HG02571 (cell line): Measurements from ENCODE around the gene GPBP1.
"Not testable (repeated sequence)": the region's sequence is repeated elsewhere in the genome, so short reads cannot be mapped to it uniquely, and the experiment has no call there.

ENCODE experiments used
- ATAC-seq: cut with Tn5 transposase; IDR thresholded peaks from one replicate; pipeline ENCODE4 v1.9.1; 2021; ENCODE audit warnings: mild to moderate bottlenecking, moderate library complexity; ENCODE audit not compliant: unreplicated experiment

GPBP1 gene, protein sequence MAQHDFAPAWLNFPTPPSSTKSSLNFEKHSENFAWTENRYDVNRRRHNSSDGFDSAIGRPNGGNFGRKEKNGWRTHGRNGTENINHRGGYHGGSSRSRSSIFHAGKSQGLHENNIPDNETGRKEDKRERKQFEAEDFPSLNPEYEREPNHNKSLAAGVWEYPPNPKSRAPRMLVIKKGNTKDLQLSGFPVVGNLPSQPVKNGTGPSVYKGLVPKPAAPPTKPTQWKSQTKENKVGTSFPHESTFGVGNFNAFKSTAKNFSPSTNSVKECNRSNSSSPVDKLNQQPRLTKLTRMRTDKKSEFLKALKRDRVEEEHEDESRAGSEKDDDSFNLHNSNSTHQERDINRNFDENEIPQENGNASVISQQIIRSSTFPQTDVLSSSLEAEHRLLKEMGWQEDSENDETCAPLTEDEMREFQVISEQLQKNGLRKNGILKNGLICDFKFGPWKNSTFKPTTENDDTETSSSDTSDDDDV

GRCh38 chr5:57173319-57174127 lies at the start of gene GPBP1:
Gene GPBP1, plus strand, starts transcription at chr5:57174059. Its CDS starts 40,072 bp downstream, at chr5:57214131.
- peak; percentile 63 for ATAC-seq

DNA sequence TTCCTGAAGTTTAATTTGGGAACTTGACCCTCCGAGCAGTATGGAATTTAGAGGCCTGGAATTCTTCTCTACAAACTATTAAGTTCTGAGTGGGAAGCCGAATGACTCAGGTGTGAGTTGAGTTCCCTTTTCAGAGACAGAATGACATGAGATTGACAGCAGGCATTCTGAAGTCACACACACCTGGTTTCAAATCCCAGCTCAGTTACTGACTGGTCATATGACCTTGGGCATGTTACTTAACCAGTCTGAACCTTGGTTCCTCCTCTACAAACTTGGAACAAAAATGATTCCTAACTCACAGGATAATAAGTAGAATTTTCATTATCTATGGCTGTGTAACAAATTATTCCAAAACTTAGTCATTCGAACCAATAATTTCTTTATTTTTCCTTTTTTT lies 45.5 kb upstream of the GPBP1 start:
- ATAC-seq: no peak

GRCh38 chr5:57133574-57133973 lies 40.3 kb upstream of the GPBP1 start:
- no peak for ATAC-seq

DNA sequence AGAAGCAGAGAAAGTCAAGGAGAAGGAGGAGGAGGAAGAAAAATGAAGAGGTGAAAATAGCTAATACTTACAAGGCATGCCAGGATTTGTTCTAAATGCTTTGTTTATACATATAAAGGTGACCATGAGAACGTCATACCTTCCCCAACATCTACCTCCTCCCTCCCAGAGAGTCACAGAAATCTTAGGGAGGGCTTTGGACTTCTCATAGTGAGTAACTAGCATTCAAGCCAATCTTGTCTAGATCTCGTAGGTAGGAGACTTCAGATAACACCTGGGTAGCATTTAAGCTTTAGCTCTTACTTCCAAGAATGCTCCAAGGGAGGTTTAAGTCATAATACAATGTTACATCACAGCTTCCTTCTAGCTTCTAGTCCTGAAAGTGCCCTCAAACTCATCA lies 36.5 kb upstream of the GPBP1 start:
- no peak for ATAC-seq

GRCh38 chr5:57152316-57152715 lies 21.5 kb upstream of the GPBP1 start:
- ATAC-seq: no peak

- ATAC-seq: no peak
Observed at GRCh38 chr5:57155033-57155432, 18.8 kb upstream of the GPBP1 start.

DNA sequence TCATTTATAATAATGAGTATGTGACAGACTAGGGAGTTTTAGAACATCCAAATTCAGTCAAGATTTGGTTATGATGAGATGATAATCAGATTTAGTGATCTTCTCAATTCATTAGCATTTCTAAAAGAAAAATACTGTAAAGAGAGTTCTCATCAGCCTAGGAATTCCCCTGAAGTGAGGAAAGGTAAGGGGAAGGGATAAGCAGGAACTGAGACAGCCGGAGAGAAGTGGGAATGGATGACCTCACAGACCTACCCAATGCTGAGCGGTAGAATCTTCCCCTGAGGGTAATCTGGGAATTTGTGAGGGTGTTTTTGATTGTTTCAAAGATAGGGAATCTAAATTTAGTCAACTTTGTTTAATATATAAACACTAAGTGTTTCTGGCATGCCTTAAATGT lies 16.7 kb upstream of the GPBP1 start:
- ATAC-seq: no peak

DNA sequence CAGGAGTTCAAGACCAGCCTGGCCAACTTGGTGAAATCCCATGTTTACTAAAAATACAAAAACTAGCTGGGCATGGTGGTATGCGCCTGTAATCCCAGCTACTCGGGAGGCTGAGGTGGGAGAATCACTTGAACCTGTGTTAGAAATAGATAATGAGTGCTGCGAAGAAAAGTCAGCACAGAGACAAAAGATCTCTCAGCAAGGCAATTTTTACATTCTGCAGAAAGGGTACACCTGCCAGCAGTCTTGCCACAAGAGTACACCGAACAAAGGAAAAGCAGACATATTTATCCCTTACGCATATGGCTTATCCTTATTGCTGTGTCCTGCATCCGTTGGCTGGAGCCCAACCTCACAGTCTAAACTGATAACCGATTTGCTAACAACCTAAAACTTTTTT lies 16.2 kb upstream of the GPBP1 start:
- no peak for ATAC-seq

DNA sequence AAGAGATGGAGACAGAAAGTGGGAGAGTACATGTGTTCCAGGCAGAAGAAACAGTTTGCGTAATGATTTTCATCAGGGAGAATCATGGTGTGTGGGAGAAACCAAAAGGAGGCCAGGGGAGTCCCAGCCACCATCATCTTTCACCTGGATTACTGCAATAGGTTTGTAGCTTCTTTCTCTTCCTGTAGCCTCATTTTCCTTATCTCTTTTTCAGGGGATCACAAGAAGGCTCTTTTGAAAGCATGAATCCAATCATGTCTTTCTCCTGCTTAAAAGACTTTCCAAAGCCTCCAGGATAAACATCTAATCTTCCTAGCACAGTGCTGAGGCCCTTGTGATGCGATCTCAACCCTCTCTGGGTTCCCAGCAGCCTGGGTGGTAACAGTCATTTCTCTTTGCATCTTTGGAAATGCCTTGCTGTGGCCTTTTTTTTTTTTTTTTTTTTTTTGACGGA lies 10.3 kb upstream of the GPBP1 start:
- no peak for ATAC-seq

DNA sequence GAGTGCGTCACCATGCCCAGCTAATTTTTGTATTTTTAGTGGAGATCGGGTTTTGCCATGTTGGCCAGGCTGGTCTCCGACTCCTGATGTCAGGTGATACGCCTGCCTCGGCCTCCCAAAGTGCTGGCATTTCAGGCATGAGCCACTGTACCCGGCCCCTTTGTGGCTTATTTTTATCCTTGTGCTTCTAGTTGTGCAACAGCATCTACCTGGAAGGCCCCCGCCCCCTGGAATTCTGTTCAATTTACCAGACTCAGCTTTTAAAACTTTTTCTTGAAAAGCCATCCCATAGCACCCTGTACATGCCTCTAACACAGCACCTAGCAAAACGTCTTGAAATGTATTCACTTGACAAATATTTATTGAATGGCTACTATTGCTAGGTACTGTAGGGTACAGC lies 9.7 kb upstream of the GPBP1 start:
- ATAC-seq: no peak

DNA sequence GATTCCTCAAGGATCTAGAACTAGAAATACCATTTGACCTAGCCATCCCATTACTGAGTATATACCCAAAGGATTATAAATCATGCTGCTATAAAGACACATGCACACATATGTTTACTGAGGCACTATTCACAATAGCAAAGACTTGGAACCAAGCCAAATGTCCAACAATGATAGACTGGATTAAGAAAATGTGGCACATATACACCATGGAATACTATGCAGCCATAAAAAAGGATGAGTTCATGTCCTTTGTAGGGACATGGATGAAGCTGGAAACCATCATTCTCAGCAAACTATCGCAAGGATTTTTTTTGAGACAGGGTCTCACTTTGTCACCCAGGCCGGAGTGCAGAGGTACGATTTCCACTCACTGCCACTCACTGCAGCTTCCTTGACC lies 8.7 kb upstream of the GPBP1 start:
- ATAC-seq: not testable (repeated sequence)

DNA sequence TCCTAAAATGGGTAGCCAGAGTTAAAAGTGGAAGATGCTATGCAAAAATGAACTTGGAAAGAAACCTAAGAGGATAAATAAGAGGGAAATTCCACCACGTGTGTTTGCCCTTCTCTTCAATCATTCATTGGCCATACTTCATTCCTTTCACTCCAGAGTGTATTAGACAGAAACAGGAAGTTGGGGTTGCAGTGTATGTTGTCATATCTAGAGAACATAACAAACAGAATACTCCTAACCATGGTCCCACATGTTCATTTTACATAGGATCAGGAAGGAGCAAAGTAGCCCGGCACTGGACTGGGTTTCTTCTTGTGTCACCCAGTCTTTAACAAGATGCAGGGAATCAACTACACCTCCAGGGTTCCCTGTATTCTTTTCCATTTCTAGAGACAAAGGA lies 7.6 kb upstream of the GPBP1 start:
- ATAC-seq: no peak

- no peak for ATAC-seq
Observed at GRCh38 chr5:57167201-57167600, 6.7 kb upstream of the GPBP1 start.

GRCh38 chr5:57170116-57170515 lies 3.7 kb upstream of the GPBP1 start:
- ATAC-seq: not testable (repeated sequence)

GRCh38 chr5:57171816-57172465 lies 1.9 kb upstream of the GPBP1 start:
- ATAC-seq: no peak

- ATAC-seq: no peak
Observed at GRCh38 chr5:57172466-57173318, 1.2 kb upstream of the GPBP1 start.

DNA sequence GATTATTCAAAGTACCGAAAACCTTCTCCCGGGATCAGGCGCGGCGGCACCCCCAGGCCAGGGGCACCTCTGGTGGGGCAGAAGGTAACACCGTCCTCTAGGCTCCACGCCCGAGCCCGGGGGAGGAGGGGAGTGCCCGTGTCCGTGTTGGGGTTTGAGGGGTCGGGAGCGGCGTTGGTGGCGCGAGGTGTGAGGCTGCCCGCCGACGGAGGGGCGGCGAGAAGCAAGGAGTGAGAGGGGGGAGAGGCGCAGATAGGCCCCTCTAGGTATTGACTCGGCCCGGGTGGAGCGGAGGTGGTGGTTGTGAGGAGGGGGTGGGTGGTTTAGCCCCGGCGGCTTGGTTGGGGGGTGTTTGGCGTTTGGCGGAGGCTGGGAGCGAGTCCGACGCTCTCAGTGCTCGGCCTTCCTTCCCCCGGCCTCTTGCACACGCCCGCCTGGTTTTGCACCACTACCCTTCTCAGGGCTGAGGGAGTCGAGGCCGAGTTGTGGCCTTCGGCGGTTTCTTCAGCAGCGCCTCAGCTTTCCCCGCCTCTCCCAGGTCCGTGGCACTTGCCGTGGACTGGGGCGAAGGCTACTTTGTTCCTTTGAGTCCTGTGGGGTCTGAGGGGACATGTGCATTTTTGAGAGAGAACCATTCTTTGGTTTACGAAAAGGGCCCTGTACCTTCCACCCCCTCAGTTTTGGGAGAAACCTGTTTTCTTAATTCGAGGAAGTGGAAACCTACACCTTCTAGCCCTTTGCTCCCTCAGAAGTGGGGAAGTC lies 450 bp downstream of the GPBP1 start:
- ATAC-seq: peak; percentile 3

- ATAC-seq: no peak
Observed at GRCh38 chr5:57174890-57175510, 1.1 kb downstream of the GPBP1 start.
